Right forelimb (tissue), 1 donor: Measurements from ENCODE around the gene ZBTB7C.

Source experiments
- DNase-seq: peaks from one replicate; pipeline ENCODE4 v3.0.0-alpha.2; 2018

Gene ZBTB7C

GRCh38 chr18:48385596-48385995, 23.6 kb downstream of the ZBTB7C start:
- DNase-seq = no peak

GRCh38 chr18:48376934-48377333, 32.2 kb downstream of the ZBTB7C start:
- no peak for DNase-seq

DNA sequence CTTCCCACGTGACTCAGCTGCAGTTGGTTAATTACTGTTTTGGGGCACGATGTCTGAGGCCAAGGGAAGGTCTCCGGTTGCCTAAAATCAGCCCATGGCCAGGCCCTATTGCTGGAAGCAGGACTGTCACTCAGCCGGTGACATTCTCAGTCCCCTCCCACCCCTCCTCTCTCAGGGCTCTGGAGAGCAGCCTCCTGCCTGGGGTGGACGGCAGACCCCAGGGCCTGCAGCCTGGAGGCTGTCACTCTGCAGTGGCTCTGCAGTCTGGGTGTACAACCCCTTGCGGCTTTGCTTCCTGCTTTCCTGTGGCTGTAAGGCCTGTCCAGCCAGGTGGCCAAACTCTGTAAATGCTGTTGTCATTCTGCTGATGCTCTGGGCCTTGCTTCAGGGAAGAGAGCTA, 32.8 kb downstream of the ZBTB7C start:
- no peak for DNase-seq

- no peak for DNase-seq
These were observed 33.9 kb downstream of the ZBTB7C start for GRCh38 chr18:48375150-48375800.

DNA sequence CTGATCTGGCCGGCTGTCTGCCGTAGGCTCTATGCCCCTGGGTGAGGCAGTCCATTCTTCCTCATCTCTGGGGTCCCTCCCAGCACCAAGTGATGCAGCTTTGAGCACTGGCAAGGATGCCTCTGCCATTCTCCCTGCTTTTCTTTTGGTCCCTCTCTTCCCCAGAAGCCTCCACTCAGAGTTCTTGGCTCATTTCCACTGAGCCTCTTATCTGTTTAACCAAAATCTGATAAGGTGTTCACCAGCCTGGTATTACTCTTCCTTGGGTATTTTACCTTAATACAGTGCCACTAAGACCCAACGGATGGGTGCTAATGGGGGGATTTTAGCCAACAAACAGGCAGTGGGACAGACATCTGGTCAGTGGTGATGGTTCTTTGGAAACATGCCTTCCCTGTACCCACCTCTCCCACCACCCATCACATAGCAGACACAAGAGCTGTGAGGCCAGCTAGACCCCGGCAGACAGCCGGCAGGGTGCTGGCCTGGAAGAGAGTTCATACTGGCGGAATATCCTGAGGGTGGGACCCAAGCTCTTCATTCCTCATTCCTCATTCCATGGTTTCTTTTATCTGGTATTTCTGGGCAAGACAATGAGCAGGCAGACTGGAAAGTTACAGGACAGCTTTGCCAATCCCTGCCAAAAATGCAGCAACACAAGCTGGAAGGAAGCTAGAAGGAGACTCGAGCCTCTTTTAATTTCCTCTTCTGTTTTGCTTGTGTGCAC, 34.6 kb downstream of the ZBTB7C start:
- no peak for DNase-seq

DNA sequence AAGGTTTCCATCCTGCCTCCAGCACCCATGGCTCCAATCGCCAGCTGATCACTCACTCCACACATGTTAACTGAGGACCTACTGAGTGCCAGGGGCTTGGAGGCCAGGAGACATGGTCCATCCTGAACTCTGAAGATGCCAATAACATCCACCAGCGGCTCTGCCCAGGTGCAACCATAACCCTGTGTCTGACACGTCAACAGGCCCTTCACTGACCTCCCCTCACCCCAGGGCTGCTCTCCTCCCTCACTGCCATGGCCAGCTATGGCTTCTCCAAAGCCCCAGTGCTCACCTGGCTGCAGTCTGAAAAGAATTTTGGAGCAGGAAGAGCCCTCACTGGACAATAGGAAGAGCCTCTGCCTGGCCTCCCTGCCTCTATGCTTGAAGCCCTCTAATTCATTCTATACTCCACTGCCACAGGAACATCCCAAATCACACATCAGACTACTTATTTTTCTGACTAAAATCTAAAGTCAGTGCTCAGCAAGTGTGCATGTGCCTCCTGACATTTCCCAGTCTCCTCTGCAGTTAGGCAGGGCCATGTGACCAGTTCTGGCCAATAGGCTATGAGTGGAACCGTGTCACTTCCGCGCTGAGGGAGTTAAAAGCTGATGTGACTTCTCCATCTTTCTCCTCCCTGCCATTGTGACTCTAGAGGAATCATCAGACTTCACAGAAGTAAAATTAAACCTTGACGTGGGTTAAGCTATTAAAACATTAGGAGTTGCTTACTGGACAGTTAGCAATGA, 37.2 kb downstream of the ZBTB7C start:
- no peak for DNase-seq

DNA sequence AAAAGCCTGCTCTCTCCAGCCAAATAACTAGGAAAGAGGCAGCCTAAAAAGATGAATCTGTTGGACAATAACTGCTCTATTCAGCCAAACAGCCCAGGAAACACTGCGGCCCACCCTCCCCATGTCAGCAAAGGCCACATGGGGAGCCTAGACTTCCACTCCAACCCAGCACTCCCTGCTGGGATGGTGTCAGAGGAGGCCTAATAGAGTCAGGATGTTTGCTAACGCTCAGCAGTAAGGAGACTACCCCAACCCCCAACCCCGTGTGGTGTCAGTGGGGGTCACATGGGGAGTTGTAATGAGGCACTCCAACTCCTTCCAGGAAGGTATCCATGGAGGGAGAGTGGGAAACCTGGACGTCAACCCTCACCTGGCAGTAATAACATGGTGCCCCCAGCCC, 41.6 kb downstream of the ZBTB7C start:
- no peak for DNase-seq

DNA sequence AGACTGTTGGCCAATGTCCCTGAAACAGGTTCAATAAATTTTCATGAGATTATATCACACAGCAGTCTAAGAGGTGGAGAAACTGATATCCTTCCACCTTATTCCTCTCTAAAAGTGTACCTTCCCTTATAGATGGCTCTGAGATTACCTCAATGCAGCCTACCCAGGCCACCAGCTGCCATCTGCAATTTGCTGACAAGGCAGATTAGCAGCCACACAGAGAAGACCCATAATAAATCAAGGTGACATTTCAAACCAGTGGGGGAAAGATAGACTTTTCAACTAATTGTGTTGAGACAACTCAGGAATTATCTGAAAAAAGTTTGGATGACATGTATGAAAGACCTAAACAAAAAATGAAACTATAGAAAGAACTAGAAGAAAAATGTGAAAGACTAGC, 43.2 kb downstream of the ZBTB7C start:
- no peak for DNase-seq

DNA sequence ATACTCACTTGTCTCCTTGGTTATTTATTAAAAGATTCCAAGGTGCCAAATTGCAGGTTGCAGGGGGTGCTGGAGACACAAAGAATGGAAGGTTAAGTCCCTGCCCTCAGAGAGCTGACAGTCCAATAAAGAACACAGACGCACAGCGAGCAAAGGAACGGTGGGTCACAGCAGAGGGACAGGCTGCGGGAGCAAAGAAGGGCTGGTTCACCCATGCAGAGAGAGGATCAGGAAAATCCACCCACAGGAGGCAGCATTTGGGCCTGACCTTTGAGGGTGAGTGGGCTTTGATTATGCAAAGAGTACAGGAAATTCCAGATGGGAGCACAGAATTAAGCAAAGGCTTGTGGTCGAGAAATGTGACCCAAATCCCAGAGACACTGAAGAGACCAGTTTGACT, 45.0 kb downstream of the ZBTB7C start:
- no peak for DNase-seq

GRCh38 chr18:48363175-48363574, 46.0 kb downstream of the ZBTB7C start:
- no peak for DNase-seq

GRCh38 chr18:48361801-48362200, 47.4 kb downstream of the ZBTB7C start:
- DNase-seq = no peak

- DNase-seq = no peak
These were observed 48.7 kb downstream of the ZBTB7C start for GRCh38 chr18:48360376-48361021.

DNA sequence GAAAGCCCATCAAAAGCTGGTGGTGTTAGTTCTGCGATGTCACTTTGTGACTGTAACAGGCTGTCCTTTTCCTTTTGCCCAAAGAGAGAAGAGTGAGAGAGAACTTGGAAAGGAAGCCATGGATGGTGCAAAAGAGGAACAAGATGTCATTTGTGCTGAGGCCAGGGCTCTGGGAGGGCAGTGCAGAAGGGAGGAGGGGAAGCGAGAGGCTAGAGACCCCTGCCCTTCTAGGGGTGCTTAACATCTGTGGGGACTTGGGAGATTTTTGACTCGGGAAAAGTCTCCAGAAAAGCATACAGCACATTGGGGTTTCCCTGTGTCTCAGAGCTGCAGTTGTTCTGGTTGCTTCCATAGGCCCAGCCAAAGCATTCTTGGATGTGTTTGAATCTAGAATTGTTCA, 49.6 kb downstream of the ZBTB7C start:
- DNase-seq = no peak

DNA sequence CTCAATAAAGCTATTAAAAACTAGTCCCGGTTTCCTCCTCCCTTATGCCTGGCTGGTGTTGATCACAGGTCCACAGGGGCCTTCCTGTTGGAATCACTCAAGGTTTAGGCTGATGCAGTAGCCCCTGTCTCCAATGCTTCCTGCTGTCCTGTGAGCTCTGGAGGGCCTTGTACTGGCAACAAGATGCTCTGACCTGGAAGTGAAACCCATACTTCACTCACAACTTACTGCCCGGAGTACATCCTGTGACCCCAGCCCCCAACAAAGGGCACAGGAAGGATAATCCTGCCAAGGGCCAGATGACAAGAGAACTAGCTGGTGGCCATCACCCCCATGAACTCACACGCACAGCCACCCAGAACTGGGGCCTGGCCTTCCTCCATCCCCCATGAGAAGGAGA, 50.3 kb downstream of the ZBTB7C start:
- no peak for DNase-seq

DNA sequence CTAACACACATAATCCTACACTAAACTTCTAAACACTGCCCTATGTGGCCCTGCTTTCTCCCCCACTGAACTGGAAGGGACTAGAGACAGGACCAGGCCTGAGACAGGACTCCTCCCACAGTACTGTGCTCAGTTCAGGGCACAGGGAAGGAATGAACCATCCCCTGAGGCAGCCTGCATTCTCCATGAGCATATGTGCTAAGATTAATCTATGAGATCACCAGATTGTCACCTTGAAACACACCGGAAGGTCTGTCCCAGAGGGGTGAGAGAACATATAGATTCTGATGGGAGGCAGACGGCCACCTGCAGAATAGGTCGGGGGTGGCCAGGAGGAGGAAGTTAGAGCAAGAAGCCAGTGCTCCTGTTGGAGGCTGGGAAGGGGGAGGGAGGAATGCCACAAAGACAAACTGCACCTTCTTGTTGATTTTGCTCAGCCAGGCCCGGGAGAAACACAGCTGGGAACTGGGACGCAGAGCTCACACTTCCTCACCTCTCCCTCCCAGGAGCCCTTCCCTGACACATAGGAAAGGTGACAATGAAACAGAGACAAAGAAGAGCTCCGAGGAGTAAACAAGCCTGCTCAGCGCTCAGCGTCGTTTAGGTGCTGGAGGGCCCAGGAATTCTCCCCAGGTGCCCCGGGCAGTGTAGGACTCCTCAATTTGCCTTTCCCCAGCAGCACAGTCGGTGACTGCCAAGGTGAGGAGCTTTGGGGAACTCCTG, 52.1 kb downstream of the ZBTB7C start:
- no peak for DNase-seq

DNA sequence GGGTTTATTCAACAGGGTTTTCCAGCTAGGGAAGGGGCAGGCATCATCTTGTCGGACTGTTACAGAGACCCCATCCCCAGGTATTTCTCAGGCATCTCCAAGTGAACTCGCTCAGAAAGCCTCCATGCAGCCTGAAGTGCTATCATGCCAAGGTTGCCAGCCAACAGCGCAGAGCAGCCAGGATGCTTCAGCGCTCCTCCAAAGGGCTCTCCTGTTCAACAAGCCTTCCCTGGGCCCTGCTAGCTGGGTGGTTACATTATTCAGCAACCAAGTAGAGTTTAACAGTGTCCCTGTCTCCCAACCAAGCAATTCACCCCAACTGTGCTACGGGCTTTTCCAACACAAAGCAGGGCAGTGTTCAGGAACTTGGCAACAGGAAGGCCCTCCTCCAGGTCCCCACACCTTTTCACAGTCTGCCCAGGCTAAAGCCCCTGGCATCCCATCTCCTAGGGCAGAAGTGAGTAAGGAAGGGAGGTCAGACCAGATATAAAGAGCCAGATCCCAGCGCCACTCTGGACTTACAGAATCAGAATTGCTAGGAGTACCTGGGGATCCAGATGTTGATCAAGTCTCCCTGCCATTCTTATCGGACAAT, 52.9 kb downstream of the ZBTB7C start:
- DNase-seq = no peak

- DNase-seq = no peak
These were observed 53.7 kb downstream of the ZBTB7C start for GRCh38 chr18:48355276-48356115.

- DNase-seq = no peak
These were observed 54.4 kb downstream of the ZBTB7C start for GRCh38 chr18:48354746-48355260.

DNA sequence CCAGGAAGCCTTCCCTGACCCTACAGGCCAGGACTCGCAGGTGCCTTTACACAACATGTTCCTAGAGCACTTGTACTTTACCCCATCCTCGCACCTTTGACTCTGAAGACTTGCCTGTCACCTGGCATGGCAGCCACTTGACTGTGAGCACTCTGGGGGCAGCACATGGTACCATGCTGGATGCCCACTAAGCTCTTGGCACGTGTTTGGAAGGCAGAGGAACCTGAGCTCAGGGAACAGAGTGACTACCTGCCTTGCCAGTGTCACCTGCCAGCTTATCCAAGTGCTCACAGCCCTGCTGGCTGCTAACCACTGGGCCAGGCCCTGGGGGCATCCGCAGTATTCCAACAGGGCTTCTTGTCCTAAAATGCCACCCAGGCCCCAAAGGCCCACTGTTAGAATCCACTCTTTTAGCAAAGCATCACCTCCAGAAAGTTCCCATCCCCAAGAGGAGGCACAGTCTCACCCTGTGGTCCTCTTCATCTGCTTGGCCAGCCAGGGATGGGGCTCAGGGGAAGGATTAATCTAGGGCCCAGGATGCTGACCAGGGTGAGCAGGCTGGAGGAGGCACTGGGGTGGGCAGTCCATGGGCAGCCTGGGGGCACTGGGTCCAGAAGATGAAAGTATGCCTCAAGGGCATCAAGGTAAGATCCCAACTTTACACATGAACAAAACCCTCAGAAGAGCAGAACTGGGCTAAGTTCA, 57.0 kb downstream of the ZBTB7C start:
- DNase-seq = no peak

GRCh38 chr18:48351216-48352050, 57.8 kb downstream of the ZBTB7C start:
- DNase-seq = no peak
